Measurements from ENCODE around the gene KCNK16. TPM values are rescaled to one million over a fixed set of nuclear protein-coding genes. Genes with fewer than 3 reads are reported as not detected.

Gene KCNK16
- polyA plus RNA-seq, 3 donors: not detected

GRCh38 chr6:39280247-39280731 lies 42.2 kb downstream of the KCNK16 start:
- H3K36me3 Mint-ChIP-seq: no peaks in the 10 kb centered on the region
- intact Hi-C loops (cut with micrococcal nuclease): no loop called here
- Histone ChIP-seq H3K9me3 (replicated peaks in 1 of 2; ENCODE audit: control insufficient read depth in 1 of 2, insufficient read depth in 1 of 2, low read length in 2 of 2) (no peaks in the 10 kb centered on the region), H3K4me2 (replicated peaks; ENCODE audit: extremely low read depth, low read length, poor library complexity, severe bottlenecking) (no peak overlapping the region), H3K79me2 (ENCODE audit: insufficient read depth, low read length) (no peaks in the 10 kb centered on the region), H3K4me3 (replicated peaks in 1 of 3; ENCODE audit: low read depth in 2 of 3, low read length in 3 of 3) (no peak overlapping the region), H3K27ac (ENCODE audit: low read depth in 1 of 2, low read length in 2 of 2) (no peak overlapping the region), H2AFZ (ENCODE audit: insufficient read depth, low read depth, low read length, poor library complexity, severe bottlenecking) (no peak overlapping the region), H3K27me3 (ENCODE audit: control insufficient read depth in 2 of 2, insufficient read depth in 2 of 2, low read length in 2 of 2) (no peaks in the 10 kb centered on the region), H3K36me3 (replicated peaks in 1 of 2; ENCODE audit: control insufficient read depth in 1 of 2, insufficient read depth in 2 of 2, low read length in 2 of 2) (no peaks in the 10 kb centered on the region), H3K9ac (ENCODE audit: insufficient read depth, low read length, poor library complexity, severe bottlenecking) (no peak overlapping the region), H3K4me1 (ENCODE audit: control insufficient read depth in 1 of 2, insufficient read depth in 2 of 2, low read length in 2 of 2) (peaks cover 27 to 32% of the 10 kb centered on the region in 2 donors), H4K20me1 (ENCODE audit: insufficient read depth, low read length) (no peaks in the 10 kb centered on the region)
- TF ChIP-seq CTCF (IDR thresholded peaks at IDR 0.05): no peak
- peak overlapping the region in 1 of 7 donors; percentile 14 for H3K27ac Mint-ChIP-seq
- H3K4me3 Mint-ChIP-seq: no peak overlapping the region
- H3K4me1 Mint-ChIP-seq: peaks cover 29% of the 10 kb centered on the region
- peaks cover 0 to 2% (median 0%) of the 10 kb centered on the region in 7 donors for H3K9me3 Mint-ChIP-seq
- peak in 1 of 3 donors; percentile 52 for DNase-seq
- WGBS (ENCODE audit: insufficient coverage): 41% methylated on average over 5 of the region's 8 CpGs
- H3K27me3 Mint-ChIP-seq (ENCODE audit: low read depth in 3 of 3): peaks cover 5 to 6% (median 6%) of the 10 kb centered on the region in 3 donors

GRCh38 chr6:39279539-39279938 lies 43.0 kb downstream of the KCNK16 start:
- TF ChIP-seq CTCF (IDR thresholded peaks at IDR 0.05): no peak
- WGBS (ENCODE audit: insufficient coverage): 88% methylated on average over 4 of the region's 6 CpGs
- H3K36me3 ChIP-seq (replicated peaks in 1 of 2; ENCODE audit: control insufficient read depth in 1 of 2, insufficient read depth in 2 of 2, low read length in 2 of 2): no peaks in the 10 kb centered on the region
- no peak for DNase-seq
- H4K20me1 ChIP-seq (ENCODE audit: insufficient read depth, low read length): no peaks in the 10 kb centered on the region
- Mint-ChIP-seq H3K36me3 (no peaks in the 10 kb centered on the region), H3K27ac (no peak overlapping the region), H3K9me3 (peaks cover 0 to 2% (median 0%) of the 10 kb centered on the region in 7 donors), H3K4me1 (peaks cover 29% of the 10 kb centered on the region), H3K4me3 (no peak overlapping the region), H3K27me3 (ENCODE audit: low read depth in 3 of 3) (peaks cover 6% of the 10 kb centered on the region in 3 donors)
- no peaks in the 10 kb centered on the region for H3K79me2 ChIP-seq (ENCODE audit: insufficient read depth, low read length)
- H3K4me2 ChIP-seq (replicated peaks; ENCODE audit: extremely low read depth, low read length, poor library complexity, severe bottlenecking): no peak overlapping the region
- H3K4me1 ChIP-seq (ENCODE audit: control insufficient read depth in 1 of 2, insufficient read depth in 2 of 2, low read length in 2 of 2): peaks cover 27 to 32% of the 10 kb centered on the region in 2 donors
- no peak overlapping the region for H3K4me3 ChIP-seq (replicated peaks in 1 of 3; ENCODE audit: low read depth in 2 of 3, low read length in 3 of 3)
- H3K9me3 ChIP-seq (replicated peaks in 1 of 2; ENCODE audit: control insufficient read depth in 1 of 2, insufficient read depth in 1 of 2, low read length in 2 of 2): no peaks in the 10 kb centered on the region
- no peak overlapping the region for H3K27ac ChIP-seq (ENCODE audit: low read depth in 1 of 2, low read length in 2 of 2)
- no peak overlapping the region for H3K9ac ChIP-seq (ENCODE audit: insufficient read depth, low read length, poor library complexity, severe bottlenecking)
- no peak overlapping the region for H2AFZ ChIP-seq (ENCODE audit: insufficient read depth, low read depth, low read length, poor library complexity, severe bottlenecking)
- intact Hi-C loops (cut with micrococcal nuclease): no loop called here
- H3K27me3 ChIP-seq (ENCODE audit: control insufficient read depth in 2 of 2, insufficient read depth in 2 of 2, low read length in 2 of 2): no peaks in the 10 kb centered on the region
